ENCODE results near the gene SMAGP.
"Not testable (repeated sequence)": the region's sequence is repeated elsewhere in the genome, so short reads cannot be mapped to it uniquely, and the experiment has no call there.

The SMAGP gene, protein sequence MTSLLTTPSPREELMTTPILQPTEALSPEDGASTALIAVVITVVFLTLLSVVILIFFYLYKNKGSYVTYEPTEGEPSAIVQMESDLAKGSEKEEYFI

DNA sequence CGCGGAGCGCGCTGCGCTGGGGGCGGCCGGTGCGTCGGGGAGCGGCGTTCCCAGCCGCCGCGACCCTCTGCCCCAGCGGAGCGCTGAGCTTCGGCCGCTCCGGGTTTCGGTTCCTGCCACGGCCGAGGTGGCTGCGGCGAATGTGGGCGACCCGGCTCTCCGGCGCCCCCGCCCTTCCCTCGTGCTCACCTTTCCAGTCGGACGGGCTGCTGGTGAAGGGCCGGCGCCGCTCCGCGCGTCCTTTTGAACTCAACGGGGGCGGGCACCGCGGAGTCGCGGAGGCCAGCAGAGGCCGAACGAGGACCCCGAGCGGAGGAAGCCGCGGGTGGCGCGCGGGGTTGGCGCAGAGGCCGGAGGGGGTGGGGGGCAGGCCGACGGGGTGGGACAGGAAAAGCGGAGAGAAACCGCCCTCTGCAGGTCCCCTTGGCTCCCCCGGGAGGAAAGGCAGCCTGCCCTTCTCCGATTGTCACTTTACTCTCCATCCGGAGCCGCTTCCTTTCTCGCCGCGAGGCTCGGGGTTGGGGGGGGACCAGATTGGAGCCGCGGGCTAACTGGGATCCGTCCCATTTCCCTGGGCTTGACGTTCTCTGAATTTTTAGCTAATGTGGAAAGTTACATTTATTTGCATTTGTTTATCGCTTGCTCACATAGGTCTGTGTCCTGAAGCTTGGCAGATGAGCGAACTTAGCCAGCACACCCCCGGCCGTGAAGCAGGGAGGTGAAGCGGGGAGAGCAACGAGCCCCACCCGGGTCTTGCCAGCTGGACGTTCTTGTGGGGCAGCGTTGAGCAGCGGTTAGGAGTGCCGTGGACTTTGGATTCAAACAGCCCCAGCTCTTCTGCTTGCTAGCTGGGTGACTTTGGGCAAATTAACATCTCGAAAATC, at the start of gene SMAGP:
Gene SMAGP, minus strand, starts transcription at position 349 of the 884 bp plus-strand sequence. CDS start 1,137 bp downstream, outside the sequence.
- DNase-seq, result no peak

DNA sequence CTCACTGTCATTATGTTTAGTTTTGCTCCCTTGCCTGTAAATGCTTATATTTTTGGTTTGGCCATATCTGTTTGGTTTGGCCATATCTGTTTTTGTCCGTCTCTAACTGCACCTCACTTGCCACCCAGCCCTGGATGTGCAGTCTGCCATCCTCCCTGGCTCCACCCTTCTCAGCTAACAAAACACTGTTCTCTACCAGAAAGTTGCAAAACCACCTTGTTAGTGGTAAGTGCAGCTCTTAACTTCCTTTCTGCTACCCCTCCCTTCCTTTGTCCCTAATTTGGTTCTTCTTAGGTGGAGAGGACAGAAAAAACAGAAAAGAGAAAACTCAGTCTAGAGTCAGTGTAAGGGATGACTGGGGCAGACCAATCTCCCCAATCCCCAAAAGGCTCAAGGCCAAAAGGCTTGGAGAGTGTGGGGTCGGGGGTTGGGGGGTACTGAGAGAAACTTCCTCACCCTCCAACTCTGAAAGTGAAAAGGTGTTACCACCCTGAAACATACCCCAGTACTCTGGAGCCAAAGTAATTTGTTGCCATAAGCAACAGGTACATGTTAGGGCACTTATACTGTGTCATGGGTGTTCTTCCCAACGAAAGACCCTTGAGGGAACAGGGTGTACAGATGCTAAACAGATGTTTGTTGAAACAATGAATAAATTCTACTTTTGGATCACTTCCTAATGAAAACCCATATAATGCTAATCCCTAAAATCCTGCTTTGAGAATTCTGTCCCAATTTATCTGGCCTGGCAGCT, 48.8 kb upstream of the SMAGP start:
- peak in 1 of 2 donors; percentile 35 for DNase-seq

DNA sequence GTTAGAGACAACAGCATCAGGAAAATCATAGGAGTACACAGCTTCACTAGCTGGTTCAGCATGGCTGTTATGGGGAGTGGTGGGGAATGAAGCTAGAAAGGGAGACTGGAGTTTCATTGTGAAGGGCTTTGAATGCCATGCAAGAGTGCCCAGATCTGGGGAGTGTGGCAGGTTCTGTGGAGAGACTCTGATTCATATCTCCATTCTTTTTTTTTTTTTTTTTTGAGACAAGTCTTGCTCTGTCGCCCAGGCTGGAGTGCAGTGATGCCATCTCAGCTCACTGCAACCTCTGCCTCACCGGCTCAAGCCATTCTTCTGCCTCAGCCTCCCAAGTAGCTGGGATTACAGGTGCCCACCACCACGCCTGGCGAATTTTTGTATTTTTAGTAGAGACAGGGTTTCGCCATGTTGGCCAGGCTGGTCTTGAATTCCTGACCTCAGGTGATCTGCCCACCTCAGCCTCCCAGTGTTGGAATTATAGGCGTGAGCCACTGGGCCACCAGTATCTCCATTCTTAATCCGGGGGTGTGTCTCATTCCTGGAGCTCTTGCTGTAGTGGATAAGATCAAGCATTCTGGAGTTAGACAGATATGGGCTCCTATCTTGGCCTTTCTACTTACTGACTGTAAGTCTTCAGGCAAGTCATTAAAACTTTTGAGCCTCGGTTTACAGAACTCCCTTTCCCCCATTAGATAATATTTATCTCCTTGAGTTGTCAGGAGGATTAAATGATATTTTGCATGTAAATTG, 48.0 kb upstream of the SMAGP start:
- not testable (repeated sequence) for DNase-seq

DNA sequence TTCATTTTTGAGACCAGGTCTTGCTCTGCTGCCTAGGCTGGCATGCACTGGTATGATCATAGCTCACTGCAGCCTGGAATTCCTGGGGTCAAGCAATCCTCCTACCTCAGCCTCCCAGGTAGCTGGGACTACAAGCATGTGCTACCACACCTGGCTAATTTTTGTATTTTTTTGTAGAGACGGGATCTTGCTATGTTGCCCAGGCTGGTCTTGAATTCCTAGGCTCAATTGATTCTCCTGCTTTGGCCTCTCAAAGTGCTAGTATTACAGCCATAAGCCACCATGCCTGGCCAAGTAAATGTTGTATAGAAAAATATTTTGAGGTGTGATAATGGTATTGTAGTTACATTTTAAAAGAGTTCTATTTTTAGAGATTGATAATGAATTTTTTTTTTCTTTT, 41.2 kb upstream of the SMAGP start:
- no peak for DNase-seq

DNA sequence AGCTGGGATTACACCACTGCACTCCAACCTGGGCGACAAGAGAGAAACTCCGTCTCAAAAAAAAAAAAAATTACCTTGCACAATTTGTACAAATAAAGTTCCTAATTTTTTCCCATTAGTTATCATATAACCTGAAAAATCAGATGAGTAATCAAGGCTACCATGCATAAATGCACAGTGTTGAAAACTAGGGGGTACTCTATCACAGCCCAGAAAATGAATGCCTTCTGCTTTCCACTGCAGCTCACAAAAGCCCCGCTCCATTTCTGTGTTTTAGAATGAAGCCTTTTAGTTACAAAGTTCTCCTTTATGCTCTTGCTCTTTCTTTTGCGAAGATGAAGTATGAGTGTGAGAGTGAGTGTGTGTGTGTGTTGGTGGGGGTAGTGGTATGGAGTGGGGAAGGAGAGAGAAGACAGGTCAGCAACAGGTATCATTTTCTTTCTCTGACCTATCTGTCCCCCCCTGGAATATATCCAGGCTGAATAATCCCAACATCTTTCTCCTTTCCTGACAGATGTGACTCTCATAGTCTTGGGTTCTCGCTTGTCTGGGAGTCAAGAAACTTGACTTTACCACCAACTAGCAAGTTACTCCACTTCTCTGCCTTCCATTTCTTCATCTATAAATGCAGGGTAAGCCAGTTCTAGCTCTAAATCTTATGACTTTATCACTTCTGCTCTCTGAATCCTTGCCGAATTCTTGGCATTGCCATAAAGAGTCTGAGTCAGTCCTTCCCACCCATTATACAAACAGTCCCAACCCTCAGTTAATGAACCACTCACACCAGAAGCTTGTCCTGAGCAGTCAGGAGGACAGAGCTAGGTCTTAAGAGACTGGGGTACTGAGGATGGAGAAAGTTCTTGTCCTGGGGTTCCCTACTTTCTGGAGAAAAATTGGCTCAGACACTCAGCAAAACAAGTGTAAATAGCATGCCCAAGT, 37.7 kb upstream of the SMAGP start:
- DNase-seq, result peak in 1 of 2 donors; percentile 55

DNA sequence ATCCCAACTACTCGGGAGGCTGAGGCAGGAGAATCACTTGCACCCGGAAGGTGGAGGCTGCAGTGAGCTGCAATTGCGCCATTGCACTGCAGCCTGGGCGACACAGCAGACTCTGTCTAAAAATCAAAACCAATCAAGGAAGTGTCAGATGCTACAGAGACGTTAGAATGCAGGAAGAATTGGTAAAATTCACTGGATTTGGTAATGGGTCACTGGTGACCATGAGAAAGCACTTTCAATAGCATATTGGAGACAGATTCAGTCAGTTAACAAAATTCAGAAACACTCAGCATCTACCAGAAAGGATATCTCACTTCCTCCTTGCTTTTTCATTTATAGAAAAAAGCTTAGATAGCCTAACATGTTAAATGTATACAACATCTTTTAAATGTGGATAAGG, 36.3 kb upstream of the SMAGP start:
- DNase-seq, result peak; percentile 71 to 75

DNA sequence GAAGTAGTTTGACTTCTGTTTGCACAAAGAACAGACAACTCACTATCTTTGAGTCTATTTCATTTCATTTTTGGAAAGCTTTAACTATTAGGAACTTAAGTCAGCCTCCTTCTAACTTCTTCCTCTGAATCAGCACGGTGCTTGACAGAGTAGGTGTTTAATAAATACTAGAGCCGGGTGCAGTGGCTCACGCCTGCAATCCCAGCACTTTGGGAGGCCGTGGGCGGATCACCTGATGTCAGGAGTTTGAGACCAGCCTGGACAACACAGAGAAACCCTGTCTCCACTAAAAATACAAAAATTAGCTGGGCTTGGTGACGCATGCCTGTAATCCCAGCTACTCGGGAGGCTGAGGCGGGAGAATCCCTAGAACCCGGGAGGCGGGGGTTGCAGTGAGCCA, 30.6 kb upstream of the SMAGP start:
- not testable (repeated sequence) for DNase-seq

DNA sequence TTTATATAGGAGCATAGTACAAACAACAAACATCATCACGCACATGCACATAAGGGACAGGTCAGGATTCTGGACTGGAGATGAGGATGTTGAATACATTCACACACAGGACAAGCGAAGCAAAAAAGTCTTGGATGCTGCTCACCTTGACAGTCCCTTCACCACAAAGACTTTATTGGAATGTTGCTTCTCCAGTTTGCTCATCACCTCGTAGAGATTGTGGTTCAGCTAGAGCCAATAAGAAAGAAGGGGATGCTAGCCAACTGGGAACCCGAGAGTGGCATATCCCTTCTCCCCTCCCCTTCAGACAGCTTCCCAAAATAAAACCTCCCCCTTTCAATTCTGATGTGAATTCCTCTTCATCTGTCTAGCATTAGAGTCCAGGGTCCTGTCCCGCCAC, 25.4 kb upstream of the SMAGP start:
- no peak for DNase-seq

DNA sequence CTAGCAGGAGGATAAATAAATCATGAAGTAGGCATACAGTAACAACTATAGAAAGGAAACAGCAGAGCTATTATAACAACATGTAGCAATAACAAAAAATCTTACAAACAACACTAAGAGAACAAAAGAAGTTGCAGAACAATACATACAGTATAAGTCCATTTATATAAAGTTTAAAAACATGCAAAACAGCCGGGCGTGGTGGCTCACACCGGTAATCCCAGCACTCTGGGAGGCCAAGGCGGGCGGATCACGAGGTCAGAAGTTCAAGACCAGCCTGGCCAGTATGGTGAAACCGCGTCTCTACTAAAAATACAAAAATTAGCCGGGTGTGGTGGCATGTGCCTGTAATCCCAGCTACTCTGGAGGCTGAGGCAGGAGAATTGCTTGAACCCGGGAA, 23.9 kb upstream of the SMAGP start:
- not testable (repeated sequence) for DNase-seq

DNA sequence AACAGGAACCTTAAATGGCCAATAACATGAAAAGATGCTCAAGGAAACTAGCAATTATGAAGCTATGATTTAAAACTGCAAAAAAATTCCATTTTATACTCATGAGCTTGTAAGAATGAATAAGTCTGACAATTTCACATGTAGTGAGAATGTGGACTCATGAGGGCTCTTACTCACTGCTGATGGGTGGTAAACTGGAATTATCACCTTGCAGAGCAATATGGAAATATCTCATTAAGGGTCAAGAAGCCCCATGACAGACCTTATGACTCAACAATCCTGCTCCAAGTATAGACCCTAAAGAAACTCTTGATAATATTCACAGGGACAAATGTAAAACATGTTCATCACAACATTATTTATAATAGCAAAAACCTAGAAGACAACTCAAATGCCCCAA, 23.5 kb upstream of the SMAGP start:
- no peak for DNase-seq

DNA sequence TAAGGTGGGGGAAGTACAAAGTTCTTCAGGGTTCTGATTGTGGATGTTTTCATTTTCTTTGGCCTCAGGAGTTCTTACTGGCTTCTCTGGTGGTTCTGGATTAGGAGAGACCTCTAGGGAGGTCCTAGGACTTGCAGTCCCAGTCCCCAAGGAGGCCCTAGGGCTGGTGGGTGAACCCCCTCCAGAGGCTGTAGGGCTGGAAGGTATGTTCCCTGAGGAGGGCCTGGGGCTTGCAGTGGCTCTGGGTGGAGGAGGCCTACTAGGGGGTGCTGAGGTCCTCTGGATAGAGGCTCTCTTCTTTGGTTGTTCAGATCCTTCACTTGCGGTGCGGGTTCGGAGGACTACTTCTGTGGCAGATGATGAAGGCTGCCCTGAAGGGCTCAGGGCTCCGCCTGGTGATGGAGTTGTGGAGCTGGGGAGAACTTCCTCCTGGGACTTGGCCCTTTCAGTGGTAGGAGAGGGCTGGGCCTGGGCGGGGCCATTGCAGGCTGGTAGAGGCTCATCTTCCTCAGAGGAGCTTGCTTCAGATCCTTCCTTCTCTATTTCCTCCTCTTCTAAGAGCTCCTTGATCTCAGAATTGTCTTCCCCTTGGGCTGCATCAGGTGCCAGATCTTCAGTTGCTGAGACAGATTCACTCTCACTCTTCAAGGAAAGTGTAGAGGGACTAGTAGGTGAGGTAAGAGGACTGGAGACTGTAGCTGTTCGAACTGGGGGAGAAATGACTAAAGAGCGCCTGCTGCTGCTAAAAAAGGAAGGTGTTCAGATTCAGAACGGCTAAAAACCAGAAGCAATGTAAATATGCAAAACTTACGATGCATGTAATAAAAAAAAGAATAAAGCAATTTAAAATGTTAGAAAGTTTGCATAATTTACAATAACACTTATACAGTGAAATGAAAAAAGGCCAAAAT, 21.6 kb upstream of the SMAGP start:
- DNase-seq, result peak; percentile 73 to 78

DNA sequence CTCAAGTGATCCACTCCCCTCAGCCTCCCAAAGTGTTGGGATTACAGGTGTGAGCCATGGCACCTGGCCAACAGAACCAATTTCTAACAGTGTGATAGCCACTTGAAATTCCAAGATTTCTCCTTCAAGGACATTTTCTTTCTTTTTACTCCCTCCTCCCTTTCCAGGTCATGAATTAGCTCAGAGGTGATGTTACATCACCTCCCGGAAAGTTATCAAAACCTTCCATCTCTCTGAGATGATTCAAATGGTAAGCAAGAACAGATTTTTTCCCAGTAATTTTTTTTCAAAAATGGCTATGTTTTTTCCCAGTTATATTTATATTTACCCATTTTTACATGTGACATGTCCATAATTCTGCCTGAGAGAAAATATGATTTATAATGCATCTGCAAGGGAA, 15.6 kb upstream of the SMAGP start:
- no peak for DNase-seq

DNA sequence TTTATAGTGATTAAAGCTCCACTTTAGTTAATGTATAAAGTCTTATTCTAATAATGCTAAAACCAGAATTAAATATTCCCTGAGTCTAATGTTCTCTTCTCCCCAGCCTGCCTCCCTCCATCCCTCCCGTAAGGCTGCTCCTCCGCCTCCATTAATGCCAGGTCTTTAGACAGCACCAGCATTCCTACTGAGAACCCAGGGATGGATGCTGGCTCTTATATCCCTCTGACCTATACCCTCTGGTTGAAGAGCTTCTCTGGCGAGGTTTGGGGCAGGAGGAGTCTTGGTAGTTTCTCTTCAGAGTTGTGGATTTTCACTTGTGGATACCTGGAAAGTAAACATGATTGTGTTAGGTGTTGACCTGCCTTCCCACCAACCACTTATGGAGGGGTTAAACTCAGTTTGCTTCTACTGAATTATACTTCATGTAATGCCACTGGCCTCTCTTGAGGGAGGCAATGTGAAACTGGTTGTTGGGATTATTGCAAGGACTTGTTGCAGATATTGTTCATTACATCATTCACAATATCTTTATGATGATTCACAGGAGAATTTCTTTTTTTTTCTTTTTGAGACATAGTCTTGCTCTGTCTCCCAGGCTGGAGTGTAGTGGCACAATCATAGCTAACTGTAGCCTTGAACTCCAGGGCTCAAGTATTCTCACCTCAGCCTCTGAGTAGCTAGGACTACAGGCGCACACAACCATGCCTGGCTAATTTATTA, 11.1 kb upstream of the SMAGP start:
- no peak for DNase-seq

DNA sequence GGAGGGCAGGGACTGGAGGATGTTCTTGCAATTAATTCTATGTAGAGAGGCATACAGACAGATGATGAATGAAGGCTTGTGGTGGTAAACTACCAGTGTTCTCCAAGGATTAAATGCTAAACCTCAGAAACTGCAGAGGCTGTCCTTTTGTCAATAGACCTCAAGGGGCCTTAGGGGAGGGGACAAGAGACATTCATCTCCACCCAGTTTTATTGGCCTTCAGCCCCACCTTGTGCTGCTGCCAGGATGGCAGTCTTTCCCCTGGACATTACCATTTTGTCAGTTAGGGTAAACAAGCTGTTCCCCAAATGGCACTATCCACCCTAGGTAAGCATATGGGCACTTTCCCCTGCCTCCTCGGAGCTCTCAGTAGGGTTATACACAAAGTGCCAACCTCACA, 4.9 kb upstream of the SMAGP start:
- DNase-seq, result no peak

DNA sequence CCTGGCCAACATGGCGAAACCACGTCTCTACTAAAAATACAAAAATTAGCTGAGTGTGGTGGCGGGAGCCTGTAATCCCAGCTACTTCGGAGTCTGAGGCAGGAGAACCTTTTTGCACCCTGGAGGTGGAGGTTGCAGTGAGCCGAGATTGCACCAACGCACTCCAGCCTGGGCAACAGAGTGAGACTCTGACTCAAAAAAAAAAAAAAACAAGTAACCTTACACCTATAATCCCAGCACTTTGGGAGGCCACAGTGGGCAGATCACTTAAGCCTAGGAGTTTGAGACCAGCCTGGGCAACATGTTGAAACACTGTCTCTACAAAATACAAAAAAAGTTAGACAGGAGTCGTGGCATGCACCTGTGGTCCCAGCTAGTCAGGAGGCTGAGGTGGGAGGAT, 2.6 kb upstream of the SMAGP start:
- not testable (repeated sequence) for DNase-seq

DNA sequence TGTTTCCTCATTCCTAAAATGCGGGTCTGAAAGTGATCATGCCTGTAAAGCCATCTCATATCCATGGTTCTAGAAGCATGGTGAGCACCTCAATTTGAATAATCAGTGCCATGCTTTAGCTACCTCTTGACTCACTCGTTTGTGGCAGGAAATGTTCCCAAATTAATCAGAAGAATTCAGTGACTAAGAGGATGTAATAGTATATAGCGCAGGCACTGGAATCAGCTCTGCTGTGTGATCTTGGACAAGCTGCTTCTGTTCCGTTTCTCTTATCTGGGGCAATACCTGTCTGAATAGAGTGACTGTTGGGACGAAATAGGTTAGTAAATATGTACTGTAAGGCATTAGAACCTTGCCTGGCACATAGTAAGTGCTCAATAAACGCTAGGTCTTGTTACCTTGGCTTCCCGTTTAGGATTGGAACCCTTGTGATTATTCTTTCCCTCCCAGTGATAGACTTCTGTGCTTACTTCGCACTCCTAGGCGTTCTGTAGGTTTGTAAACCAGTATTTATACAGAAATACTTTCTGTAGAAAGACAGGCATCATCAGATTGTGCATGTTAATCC, 820 bp upstream of the SMAGP start:
- DNase-seq, result peak in 1 of 2 donors; percentile 18

DNA sequence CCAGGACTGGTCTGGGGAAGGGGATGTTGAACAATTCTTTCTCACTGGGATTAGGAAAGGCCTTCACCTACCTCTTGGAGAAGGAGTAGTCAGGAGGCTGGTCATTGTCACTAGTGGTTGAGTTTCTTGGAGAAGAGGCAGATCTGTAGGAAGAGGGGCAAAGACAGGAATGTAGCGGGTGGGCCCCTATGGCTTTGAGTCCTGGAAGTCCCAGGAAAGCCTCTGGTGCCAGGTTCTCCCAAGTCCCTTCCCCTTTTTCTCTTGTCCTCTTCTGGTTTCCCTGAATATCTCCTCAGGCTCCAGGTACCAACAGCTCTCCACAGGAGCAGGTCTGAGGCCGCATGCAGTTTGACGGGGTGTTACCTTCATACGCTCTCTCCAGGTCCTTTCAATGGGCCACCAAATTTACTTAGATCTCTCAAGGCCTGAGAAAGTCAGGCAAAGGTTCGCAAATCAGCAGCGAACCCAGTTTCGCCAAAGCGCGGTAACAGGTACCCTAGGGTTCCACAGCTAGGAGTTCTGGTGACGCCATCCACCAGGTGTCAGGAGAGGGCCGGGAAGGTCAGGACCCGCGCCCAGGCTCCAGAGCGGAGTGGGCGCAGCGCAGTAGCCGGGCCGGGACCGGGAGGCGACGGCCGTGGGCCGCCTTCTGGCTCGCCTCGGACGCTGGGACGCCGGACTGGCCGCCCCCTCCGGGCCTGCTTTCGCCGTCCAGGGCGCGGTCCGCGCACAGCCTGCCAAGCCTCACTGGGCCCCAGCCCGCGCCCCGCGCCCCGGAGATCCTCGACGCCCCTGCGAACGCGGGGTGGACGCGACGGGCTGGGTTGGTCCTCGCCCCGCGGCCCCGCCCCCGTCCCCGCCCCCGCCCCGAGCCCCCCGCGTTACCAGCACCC, 795 bp downstream of the SMAGP start:
- no peak for DNase-seq

DNA sequence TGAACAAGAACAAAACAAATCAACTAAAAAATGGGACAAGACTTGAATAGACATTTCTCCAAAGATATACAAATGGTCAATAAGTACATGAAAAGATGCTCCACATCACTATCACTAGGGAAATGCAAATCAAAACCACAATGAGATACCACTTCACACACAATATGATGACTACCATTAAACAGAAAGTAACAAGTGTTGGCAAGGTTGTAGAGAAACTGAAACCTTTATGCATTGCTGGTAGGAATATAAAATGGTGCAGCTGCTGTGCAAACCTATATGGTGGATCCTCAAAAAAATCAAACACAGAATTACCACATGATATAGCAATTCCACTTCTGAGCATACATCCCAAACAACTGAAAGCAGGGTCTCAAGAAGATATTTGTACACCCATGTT, 5.2 kb downstream of the SMAGP start:
- DNase-seq, result no peak

DNA sequence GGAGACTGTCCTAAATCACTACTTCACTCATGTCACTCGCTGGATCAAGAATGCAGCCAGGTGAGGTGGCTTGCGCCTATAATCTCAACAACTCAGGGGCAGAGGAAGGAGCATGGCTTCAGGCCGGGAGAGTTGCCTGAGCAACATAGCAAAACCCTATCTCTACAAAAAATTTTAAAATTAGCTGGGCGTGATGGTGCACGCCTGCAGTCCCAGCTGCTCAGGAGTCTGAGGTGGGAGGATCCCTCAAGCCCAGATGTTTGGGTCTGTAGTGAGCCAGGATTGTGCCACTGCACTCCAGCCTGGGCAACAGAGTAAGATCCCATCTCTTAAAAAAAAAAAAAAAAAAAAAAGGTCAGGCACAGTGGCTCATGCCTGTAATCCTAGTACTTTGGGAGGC, 5.9 kb downstream of the SMAGP start:
- no peak for DNase-seq
